ENCODE results near the gene MGAT5B. TPM values are rescaled to one million over a fixed set of nuclear protein-coding genes. Genes with fewer than 3 reads are reported as not detected.
"Not testable (repeated sequence)": the region's sequence is repeated elsewhere in the genome, so short reads cannot be mapped to it uniquely, and the experiment has no call there.

MGAT5B gene
- total RNA-seq, 4 donors from 2014 or later, result 0.78 to 1.5 (median 0.96) TPM

GRCh38 chr17:76967762-76968161, 99.6 kb downstream of the MGAT5B start:
- peaks cover 0 to 79% of the 10 kb centered on the region in 2 donors for H3K27me3 ChIP-seq
- H3K27ac ChIP-seq, result no peak overlapping the region
- no peaks in the 10 kb centered on the region for H3K9me3 ChIP-seq
- H3K4me3 ChIP-seq, result no peak overlapping the region
- TF ChIP-seq CTCF (IDR thresholded peaks at IDR 0.05) (no peak), POLR2A (IDR thresholded peaks at IDR 0.05) (no peak), EP300 (IDR thresholded peaks at IDR 0.05) (no peak)
- DNase-seq (ENCODE audit: low spot score in 2 of 2), result no peak
- WGBS, 2 donors, result 94 to 97% methylated on average over 4 of the region's 4 CpGs
- H3K36me3 ChIP-seq, result no peaks in the 10 kb centered on the region
- H3K4me1 ChIP-seq, result peaks cover 0 to 12% (median 6%) of the 10 kb centered on the region in 4 donors

GRCh38 chr17:76968707-76969597, 100.7 kb downstream of the MGAT5B start:
- WGBS, 2 donors, result 9 to 10% methylated on average over 27 to 36 of the region's 45 CpGs
- peak overlapping the region in 3 of 4 donors; percentile 14 to 35 (median 31) for H3K4me3 ChIP-seq
- H3K27ac ChIP-seq, result no peak overlapping the region
- H3K4me1 ChIP-seq, result peaks cover 0 to 12% (median 6%) of the 10 kb centered on the region in 4 donors
- DNase-seq (ENCODE audit: low spot score in 2 of 2), result no peak
- TF ChIP-seq POLR2A (IDR thresholded peaks at IDR 0.05) (no peak), EP300 (IDR thresholded peaks at IDR 0.05) (no peak), CTCF (IDR thresholded peaks at IDR 0.05) (no peak)
- H3K9me3 ChIP-seq, result no peaks in the 10 kb centered on the region
- H3K36me3 ChIP-seq, result no peaks in the 10 kb centered on the region
- H3K27me3 ChIP-seq, result peaks cover 0 to 82% of the 10 kb centered on the region in 2 donors

GRCh38 chr17:76969598-76970172, 101.5 kb downstream of the MGAT5B start:
- Histone ChIP-seq H3K4me3 (peak overlapping the region in 2 of 4 donors; percentile 31 to 35), H3K27me3 (peaks cover 0 to 78% of the 10 kb centered on the region in 2 donors), H3K9me3 (peaks cover 0 to under 1% (median 0%) of the 10 kb centered on the region in 4 donors), H3K4me1 (peaks cover 0 to 12% (median 6%) of the 10 kb centered on the region in 4 donors), H3K36me3 (no peaks in the 10 kb centered on the region), H3K27ac (no peak overlapping the region)
- DNase-seq (ENCODE audit: low spot score in 2 of 2), result no peak
- WGBS, 2 donors, result 5 to 8% methylated on average over 11 to 13 of the region's 13 CpGs
- TF ChIP-seq EP300 (IDR thresholded peaks at IDR 0.05) (no peak), CTCF (IDR thresholded peaks at IDR 0.05) (no peak), POLR2A (IDR thresholded peaks at IDR 0.05) (no peak)

DNA sequence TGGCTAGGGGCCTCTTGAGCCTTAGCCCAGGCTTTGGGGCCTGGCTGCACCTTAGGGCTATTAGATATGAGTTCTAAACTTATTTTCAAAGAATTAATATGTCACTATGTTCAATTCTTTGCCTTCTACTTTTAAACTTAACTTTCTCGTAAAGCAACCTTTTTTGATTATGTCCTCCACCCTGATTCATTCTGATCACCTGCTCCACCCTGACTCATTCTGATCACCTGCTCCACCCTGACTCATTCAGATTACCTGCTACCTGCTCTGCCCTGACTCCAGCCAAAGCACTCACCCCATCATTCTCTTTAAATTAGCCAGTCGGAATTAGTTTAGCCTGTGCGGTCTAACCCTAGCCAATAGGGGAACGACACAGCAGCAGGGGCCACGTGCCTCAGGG, 102.0 kb downstream of the MGAT5B start:
- not testable (repeated sequence) for DNase-seq (ENCODE audit: low spot score in 2 of 2); H3K9me3 ChIP-seq; H3K4me3 ChIP-seq; H3K36me3 ChIP-seq; H3K27ac ChIP-seq
- H3K4me1 ChIP-seq, result peaks cover 0 to 12% (median 6%) of the 10 kb centered on the region in 4 donors
- WGBS, 2 donors, result 83 to 90% methylated on average over 5 of the region's 5 CpGs
- peaks cover 0 to 78% of the 10 kb centered on the region in 2 donors for H3K27me3 ChIP-seq

DNA sequence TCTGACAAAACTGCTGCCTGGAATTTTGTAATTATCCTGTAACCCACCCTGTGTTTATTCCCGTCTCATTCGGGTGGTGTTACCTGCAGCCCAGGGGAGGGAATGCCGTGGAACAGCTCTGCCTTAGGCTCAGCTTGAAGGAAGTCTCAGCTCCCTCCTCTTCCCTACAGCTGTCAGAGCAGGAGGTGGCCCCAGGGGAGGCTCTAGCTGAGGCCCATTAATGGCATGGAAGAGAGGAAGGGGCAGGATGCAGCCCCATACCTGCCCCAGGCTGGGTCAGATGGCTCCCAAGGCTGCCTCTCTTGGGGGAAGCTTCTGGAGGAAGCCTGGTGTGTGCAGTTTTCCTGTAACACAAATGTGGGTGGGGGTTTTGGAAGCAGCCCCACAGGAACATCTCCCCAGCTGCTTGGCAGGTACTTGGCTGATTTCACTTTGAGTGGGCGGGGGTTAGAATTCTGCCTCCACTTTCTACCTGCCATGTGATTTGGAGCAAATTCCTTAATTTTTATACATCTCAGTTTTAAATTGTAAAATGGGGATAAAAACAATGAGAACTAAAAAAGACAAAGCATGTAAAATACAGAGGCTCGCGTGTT, 103.9 kb downstream of the MGAT5B start:
- Histone ChIP-seq H3K4me1 (peaks cover 0 to 12% (median 6%) of the 10 kb centered on the region in 4 donors), H3K9me3 (peaks cover 0 to 12% (median 0%) of the 10 kb centered on the region in 4 donors), H3K4me3 (no peak overlapping the region), H3K27me3 (peaks cover 0 to 62% of the 10 kb centered on the region in 2 donors), H3K36me3 (no peaks in the 10 kb centered on the region), H3K27ac (no peak overlapping the region)
- WGBS, 2 donors, result 65% methylated on average over 6 of the region's 6 CpGs
- TF ChIP-seq EP300 (IDR thresholded peaks at IDR 0.05), result no peak
- DNase-seq (ENCODE audit: low spot score in 2 of 2), result no peak

Measured in tibial nerve (tissue), 4 donors.